HG02938 (cell line): ENCODE results near the gene HPSE2.

Source experiments
- ATAC-seq: cut with Tn5 transposase; IDR thresholded peaks from one replicate; pipeline ENCODE4 v1.9.1; 2021; ENCODE audit warnings: mild to moderate bottlenecking, moderate library complexity; ENCODE audit not compliant: unreplicated experiment

The HPSE2 gene

DNA sequence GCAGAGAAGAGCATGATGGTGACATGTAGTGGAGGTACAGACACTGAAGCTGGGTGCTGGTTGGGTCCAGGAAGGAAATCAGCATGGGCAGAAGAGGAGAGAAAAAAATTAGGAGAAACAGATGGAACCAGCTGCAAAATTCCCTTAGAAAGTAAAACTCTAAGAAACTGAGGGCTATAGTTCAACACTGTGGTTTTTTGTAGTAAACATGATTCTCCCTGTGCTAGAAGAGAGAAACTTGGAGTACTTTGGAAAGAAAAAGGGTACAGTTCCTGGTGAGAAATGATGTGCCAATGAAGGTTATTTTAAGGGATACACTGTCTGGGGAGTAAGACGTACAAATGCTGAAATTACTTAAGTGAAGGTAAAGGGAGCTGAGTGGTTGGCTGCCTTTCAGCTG, 607.4 kb downstream of the HPSE2 start:
- ATAC-seq = no peak

DNA sequence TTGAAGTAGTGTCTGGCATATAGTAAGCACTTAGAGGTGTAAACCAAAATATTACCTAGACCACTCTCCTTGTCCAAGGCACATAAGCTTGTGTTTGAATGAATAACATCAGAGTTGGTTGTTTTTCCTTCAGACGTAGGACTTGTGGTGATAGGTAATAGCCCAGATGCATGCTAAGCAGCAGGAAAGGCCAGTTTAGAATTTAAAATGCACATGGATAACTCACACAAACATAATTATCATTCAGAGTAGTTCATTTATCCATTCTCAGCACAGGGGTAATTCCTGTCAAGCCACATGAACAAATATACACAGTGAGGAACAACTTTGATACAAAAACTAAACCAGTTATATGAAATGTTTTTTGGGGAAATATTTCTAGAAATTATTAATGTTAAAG, 607.9 kb downstream of the HPSE2 start:
- no peak for ATAC-seq

DNA sequence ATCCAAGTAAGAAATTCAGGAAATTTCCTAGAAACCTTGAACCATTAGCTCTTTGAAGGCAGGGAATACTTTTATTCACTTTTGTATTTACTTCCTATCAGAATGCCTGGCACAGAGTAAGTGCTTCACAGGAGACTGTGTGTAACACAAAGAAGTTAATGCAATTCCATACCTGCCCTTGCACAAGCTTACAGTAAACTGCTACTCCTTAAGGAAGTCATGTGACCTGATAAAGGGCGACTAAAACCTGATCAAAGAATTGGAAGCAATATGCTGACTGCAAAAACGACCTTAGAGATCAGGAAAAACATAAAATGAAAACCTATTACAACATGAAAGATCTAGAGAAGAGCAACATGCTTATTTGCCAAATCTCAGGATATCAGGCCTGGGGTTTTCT, 610.7 kb downstream of the HPSE2 start:
- no peak for ATAC-seq

DNA sequence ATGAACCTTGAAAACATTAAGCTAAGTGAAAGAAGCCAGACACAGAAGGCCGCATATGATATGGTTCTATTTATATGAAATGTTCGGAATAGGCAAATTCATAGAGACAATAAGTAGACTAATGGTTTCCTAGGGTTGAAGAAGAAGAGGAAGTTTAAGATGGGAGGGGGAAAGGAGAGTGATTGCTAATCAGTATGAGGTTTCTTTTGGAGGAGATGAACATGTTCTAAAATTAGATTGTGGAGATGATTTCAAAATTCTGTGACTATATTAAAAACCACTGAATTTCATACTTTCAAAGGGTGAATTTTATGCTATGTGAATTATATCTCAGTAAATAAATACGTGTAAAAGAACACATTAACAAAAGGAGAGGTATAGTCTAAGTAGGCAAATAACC, 612.5 kb downstream of the HPSE2 start:
- ATAC-seq = no peak

DNA sequence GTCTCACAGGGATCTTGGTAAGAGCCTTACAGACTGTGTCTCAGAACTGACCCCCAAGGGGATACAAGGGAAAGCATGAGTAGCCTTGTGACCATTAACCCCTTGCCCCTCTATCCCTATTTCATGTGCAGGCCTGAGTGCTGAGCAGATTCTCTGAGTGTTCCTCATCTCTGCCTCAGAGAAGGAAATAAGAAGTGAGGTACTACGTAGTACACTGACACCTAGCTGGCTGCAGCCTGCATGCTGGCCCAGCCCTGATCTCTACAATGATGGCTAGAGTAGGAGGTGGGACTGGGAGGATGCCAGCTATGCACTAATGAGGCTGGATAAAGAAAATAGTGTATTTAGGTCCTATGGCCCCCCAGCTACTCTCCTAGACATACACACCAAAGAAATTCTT, 614.0 kb downstream of the HPSE2 start:
- ATAC-seq = no peak

DNA sequence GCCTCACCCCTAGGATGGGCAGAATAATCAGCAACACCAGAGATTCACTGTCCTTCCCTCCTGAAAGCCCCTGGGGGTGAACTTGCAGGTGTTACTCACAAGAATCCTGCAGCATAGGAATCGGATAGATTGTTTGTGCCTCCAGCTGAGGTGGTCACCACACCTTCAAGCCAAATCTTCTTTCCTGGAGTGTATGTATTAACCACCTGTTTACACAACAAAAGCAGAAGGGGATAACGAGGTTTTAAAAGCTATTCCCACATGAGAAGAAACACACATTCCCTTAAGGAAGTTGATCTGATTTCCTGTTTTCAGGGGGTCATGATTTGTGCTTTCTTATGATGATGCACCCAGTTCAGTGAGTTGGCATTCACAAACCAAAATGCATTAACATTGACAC, 615.1 kb downstream of the HPSE2 start:
- no peak for ATAC-seq

DNA sequence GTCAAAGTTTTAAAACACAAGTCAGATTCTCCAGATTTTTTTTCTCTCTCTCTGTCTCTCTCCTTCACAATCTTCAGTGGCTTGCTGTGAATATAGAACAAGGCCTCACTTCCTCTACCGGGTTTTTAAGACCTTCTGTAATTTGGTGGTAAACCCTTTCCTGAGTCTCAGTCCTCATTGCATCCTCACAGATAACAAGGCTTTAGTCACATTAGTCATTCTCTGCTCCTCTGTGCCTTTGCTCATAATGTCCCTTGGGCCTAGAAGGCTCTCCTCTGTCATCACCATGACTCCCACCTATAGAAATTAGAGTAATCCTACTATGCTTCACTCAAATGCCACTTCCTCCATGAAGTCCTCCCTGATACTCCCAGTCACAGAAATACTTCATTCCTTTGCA, 616.2 kb downstream of the HPSE2 start:
- no peak for ATAC-seq

DNA sequence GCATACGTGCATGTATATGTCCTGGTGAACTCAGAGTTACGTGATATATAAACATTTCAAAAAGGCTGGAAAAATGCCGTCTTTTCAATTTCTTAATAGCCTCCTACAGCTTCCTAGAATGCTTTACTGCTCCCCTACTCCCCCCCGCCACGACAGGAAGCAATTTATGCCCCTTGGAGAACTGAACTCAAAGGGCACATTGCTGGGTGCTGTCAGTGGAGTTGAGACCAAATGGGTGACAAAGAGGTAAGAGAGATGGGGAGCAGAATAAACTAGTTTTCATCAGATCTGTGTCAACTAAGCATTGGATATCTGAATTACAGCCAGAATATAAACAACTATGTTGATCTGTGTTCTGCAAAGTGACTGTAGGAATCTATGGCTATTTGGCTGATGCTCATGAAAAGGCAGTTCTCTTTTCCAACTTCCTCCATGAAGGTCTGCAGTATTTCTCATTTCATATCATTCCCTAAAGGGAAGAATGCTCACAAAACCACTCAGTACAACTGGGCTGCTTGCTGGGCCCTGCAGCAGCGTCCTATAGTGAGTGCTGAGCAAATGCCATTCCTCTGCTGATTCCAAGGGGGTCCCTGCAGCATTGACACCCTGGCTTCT, 617.6 kb downstream of the HPSE2 start:
- ATAC-seq = no peak

DNA sequence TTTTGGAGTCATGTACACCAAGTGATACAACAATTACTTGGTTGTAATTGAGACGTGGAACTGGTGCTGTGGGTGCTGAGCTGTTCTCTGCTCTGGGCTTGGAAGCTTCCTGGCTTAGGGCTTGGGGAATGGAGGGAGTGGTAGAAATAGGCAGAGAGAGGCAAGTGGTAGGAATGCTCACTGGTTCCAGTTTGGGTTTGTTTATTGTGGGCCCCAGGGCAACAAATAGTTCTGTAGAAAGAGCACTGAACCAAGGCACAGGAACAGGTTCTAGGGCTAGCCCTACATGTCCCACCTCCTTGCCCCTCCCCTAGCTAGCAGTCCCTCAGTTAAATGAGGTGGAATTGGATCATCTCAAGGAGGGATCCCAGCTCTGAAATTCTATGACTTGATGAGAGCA, 622.2 kb downstream of the HPSE2 start:
- no peak for ATAC-seq

DNA sequence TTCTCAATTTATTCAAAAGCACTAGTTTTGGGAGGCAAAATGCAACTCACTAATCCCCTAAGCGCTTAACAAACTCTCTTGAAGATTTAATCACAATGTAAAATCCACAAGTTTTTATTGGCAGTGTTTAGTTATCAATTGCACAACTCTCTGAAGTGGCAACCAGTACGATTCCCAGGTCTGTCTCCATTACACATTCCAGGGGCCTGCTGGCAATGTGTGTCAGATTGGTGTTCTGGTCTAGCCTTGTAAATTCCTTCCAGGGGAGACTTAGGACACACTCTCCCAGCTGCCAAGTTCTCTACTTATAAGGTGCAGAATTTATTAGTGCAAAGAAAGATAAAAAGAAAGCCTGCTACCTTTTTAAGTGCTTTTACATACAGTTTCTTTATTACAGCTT, 624.2 kb downstream of the HPSE2 start:
- ATAC-seq = no peak

DNA sequence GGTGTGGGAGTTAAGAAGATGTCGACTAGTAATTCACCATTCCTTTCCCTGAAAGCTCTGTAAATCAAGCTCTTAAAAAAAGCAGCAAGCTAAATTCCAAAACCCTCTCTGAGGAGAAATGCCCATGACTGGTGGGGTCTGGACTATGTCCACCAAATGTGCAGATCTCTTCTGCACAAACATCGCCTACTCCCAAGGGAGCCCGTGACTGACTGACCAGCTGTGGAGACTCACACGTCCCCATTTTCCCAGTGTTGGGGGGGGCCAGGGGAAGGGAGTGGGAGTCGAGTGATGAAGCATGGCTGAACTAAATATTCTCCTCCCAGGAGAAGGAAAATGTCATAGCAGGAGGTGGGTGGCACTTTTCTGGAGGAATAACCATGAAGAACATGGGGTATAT, 624.8 kb downstream of the HPSE2 start:
- ATAC-seq = no peak

DNA sequence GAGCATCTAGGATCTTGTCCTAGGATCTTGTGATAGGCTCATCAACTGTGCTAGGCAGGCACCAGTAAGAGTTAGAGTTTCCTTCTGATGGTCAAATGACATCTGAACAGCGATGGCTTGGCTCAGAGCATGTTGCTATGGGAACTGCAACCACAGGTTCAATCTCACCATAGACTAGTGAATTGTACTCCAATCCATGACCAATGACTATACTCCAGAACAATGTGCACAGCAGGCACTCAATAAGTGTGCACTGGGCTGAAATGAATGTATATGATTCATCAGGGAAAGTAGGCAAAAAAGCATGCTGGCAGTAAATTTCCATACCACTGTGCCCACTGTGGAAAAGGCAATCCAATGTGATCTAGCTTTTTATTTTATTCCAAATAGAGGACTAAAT, 625.4 kb downstream of the HPSE2 start:
- ATAC-seq = no peak

DNA sequence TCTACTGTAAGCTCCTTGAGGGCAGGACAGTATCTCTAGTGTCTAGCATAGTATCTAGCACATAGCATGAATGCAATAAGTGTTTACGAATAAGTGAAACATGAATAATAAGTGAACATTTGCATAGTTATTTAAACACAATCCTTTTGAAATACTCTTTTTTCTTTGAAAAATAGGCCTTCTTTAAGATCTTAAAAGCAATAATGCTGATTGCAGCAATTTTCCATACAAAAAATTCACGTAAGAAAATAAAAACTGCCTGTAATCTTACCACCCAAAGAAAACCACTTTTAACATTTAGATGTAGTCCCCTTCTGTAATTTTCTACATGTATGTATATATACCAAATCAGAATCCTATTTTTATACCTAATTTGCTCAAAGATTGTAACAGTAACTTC, 626.4 kb downstream of the HPSE2 start:
- ATAC-seq = no peak

DNA sequence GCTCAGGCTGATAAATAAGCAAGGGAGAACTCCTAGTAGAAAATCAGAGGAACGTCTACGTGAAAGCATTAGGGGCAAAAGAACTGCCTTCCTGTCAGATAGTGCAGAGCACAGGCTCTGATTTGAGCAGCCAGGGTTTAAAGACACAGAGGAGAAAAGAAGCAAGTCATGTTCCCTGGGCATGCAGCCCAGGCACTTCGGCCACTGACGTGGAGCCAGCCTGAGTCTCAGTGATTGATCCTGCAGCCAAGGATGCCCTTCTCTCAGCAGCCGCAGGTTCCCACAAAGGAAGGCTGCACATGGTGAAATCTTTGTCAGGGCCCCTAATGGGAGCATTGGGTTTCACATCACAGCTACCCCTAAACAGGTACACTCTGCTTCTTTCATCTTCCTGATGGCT, 627.2 kb downstream of the HPSE2 start:
- no peak for ATAC-seq

DNA sequence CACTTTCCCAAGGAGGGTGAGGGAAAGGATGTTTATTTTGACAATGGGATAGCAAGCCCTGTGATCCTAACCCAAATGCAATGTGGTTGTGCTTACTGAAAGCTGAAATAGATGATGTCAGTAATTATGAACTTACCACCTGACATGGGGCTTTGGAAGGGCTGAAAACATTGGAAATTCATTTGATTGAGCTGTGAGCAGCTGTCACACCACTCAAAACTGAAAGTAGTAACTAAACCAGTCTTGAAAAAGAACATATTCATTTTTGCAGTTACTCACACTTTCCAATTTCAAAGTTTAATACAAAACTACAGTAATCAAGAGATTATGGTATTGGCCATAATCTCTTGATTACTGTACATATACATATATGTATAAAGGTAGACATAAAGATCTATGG, 633.4 kb downstream of the HPSE2 start:
- no peak for ATAC-seq

DNA sequence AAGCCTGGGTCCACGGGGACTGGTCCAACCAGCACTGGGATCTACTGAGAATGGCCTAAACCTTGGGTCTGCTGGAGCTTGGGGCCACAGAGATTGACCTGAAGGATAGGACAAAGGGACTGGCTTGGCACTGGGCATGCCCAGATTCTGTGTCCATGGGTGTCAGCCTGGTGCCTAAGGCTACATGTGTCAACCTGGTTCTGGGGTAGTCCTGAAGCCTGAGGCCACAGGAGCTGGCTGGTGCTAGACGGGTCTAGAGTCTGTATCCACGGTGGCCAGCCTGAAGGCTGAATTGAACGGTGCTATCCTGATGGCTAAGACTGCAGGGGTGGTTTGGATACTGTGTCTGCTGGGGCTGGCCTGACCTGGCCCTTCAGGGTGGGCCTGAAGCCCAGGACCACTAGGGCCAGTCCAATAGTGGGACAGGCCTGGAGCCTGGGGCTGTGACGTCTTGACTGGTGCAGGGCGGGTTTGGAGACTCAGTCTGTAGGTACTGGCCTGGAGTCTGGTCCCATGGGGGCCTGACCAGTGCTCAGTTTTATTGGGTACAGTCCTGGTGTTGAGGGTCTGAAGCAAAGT, 636.5 kb downstream of the HPSE2 start:
- no peak for ATAC-seq

DNA sequence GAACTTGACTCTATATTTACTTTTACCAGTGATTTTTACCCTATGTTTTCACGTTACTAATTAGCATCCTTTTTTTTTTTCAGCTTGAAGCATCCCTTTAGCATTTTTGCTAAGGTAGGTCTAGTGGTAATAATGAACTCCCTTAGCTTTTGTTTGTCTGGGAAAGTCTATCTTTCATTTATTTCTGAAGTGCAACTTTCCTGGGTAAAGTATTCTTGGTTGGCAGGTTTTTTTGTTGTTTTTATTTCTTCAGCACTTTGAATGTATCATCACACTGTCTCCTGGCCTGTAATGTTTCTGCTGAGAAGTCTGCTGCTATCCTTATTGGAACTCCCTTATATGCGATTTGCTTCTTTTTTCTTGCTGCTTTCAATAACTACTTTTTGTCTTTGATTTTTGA, 639.2 kb downstream of the HPSE2 start:
- ATAC-seq = no peak

DNA sequence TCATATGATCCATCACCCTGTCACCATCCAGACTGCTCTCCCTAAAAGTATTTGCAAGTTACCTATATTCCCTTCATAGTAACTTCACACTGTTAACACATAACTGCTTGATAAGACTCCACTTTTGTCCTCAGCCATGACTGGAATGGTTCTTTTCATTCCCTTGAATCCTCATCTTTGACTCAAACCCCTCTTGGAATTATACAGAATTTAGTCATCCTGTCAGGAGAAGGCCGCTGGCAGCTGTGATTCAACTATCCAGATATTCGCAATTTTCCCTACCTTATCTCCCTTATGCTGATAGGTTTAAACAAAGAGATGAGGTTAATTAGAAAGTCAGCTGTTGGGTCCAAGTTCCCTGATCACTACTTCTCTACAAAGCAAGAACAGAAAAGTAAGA, 646.0 kb downstream of the HPSE2 start:
- ATAC-seq = no peak

DNA sequence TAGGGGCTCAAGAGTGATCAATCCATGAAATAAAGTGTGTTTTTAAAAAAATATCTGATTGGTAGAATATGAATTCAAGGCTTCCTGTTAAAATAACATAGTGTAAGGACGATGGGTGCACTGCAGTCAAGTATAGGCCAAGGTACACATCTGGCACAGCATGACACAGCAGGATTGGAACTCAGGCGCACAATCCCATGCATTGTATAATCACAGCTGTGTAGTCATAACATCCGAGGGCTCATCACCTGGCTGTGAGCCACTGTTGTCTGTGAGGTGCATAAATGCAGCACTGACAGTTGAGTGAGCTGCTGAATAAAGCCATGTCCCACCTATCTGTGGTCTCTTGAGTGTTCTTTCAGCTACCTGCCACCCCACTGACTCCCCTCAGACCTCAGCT, 646.6 kb downstream of the HPSE2 start:
- no peak for ATAC-seq

DNA sequence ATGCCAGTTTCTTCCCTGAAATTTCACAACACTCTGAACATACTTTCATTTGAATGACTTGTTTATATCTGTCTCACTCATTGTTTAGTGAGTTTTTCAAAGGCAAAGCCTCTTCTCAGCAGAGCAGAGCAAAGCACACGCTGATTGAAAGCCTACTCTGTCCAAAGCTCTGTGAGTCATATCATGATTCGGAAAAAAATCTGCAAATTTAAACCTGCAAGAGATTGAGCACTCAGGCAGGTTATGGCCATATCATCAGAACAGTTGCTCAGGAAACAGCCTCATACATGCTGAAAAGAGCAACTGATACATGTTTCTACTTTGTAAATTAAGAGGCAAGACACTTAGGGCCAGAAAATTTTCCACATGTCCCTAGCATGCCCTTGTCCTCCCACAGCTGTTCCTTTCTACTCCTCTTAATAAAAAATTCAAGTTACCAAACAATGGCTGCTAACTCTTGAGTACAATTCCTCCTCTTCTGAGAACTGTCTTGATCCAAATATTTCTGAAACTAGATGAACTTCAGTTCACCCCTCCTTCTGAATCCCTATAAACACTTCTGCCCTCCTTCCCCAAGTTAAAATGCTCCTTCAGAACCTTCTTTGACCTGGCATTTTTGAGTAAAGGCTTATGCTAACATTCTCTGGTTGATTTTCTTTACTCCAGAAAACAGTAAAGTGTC, 648.4 kb downstream of the HPSE2 start:
- ATAC-seq = no peak

DNA sequence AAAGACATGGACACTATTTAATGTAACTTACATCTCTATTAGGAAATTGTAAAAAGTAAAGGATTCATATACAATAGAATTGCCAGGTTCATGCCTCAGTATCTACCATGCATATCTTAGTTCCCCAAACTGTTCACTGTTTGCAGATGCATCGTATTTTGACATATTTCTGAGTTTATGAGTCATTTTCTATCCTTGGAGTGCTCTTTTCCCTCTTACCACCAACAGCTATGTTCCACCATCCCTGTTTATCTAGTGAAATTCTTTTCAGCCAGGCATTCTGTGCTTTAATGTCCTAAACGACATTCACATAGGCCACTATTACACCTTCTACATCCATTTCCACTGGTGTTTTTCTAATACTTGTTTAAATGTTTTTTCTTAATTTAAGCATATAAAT, 649.6 kb downstream of the HPSE2 start:
- ATAC-seq = no peak

DNA sequence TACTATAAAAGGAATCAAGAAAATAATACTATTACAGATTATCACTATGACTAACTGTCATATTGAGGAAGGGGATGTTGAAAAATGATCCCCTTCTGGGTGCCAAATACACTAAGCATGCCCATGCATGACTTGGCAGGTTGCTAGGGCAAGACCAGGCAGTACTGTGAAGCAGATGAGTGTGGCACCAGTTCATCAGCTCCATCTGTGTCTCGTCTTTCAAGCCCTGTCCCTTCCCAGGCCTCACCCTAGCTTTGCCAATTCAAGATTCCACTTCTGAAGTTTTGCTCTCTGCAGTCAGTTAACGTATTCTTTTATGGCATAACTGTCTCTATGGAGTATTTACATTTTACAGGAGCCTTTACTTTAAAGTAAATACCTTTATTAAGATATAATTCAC, 653.3 kb downstream of the HPSE2 start:
- no peak for ATAC-seq

DNA sequence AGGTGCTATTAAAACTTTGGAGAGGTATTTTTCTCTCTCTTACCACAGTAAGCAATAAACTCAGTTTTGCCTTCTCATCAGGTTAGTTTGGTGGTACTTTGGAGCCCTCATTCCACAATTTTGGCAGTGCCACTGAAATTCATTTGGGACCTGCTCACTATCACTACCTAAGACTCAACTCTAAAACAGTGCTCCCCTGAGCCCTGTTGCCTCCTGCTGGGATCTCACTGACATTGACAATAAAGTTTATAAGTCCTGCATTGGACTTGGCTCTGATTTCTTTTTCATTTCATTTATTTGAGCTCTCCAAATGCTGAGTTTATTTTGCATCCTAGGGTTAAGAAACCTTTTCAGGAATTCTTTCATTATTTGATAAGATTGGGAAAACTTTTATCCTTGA, 658.1 kb downstream of the HPSE2 start:
- no peak for ATAC-seq
